ENCODE measurements around the gene SIAE. TPM values are rescaled to one million over a fixed set of nuclear protein-coding genes. Genes with fewer than 3 reads are reported as not detected.

Gene SIAE
- total and polyA plus RNA-seq, 2 experiments from 2014 or later = 24.0 to 35.5 TPM

DNA sequence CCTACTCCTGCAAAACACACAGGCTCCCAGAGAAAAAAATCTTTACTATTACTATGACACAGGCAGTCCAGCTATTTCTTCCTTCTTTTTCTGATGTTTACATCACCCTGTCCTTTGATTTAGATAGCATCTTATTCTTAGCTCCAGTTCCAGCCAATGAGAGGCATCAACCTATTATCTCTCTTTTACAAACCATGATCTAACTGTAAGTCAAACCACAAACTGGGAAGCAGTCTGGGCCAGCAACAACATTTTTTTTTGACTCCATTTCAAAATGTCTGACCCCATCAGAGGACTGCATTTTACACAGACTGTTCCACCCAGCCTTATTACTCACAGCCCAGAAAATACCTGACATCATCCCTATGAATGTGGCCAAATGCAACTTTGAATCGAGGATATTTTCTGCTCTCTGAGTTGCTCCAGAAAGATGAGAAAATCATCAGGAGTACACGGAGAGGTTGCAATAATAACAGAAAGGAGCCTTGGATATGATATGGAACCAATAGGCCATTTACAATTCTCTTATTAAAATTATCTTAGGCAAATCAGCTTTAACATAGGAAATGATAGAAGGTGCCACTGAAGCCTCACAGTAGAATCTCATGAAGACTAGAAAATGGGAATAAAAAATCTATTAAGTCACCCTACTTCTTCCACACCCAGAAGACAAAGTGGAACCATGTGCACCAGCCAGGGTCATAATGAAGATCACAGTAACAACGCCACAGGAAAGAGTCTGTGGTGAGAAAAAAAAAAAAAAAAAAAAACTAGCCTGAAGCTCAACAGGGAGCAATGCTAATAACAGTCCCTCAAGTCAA, 29.7 kb downstream of the SIAE start:
- H3K4me3 ChIP-seq = no peak overlapping the region
- TF ChIP-seq, protein P1, sequence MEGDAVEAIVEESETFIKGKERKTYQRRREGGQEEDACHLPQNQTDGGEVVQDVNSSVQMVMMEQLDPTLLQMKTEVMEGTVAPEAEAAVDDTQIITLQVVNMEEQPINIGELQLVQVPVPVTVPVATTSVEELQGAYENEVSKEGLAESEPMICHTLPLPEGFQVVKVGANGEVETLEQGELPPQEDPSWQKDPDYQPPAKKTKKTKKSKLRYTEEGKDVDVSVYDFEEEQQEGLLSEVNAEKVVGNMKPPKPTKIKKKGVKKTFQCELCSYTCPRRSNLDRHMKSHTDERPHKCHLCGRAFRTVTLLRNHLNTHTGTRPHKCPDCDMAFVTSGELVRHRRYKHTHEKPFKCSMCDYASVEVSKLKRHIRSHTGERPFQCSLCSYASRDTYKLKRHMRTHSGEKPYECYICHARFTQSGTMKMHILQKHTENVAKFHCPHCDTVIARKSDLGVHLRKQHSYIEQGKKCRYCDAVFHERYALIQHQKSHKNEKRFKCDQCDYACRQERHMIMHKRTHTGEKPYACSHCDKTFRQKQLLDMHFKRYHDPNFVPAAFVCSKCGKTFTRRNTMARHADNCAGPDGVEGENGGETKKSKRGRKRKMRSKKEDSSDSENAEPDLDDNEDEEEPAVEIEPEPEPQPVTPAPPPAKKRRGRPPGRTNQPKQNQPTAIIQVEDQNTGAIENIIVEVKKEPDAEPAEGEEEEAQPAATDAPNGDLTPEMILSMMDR (IDR thresholded peaks at IDR 0.05; ENCODE audit: poor library complexity) = no peak
- TF ChIP-seq EZH2 (IDR thresholded peaks at IDR 0.05; ENCODE audit: borderline replicate concordance) = no peak
- no peak for TF ChIP-seq EZH2phosphoT487 (IDR thresholded peaks at IDR 0.05; ENCODE audit: low read depth, severe bottlenecking, unreplicated experiment)
- no peaks in the 10 kb centered on the region for H3K36me3 ChIP-seq (replicated peaks; ENCODE audit: insufficient read depth, low read depth)
- WGBS (ENCODE audit: low lambda C conversion rate, missing lambda C conversion rate) = 62% methylated on average over 3 of the region's 3 CpGs
- no peaks in the 10 kb centered on the region for H4K20me1 ChIP-seq (ENCODE audit: insufficient read depth, poor library complexity, severe bottlenecking)
- peaks cover 2% of the 10 kb centered on the region for H3K4me1 ChIP-seq (ENCODE audit: insufficient read depth)
- no peak overlapping the region for H3K4me2 ChIP-seq
- DNase-seq (ENCODE audit: low spot score) = no peak
- H3K79me2 ChIP-seq = no peaks in the 10 kb centered on the region
- H3K9me3 ChIP-seq (ENCODE audit: low read depth) = no peaks in the 10 kb centered on the region
- no peaks in the 10 kb centered on the region for H3K9me2 ChIP-seq (replicated peaks; ENCODE audit: insufficient read depth)
- peak overlapping the region; percentile 20 for H3K27ac ChIP-seq
- no peaks in the 10 kb centered on the region for H3K27me3 ChIP-seq
- no peak overlapping the region for H2AFZ ChIP-seq

GRCh38 chr11:124643042-124643604, 30.4 kb downstream of the SIAE start:
- H3K4me1 ChIP-seq (ENCODE audit: insufficient read depth) = peaks cover 3% of the 10 kb centered on the region
- no peaks in the 10 kb centered on the region for H3K27me3 ChIP-seq
- no peak overlapping the region for H3K4me3 ChIP-seq
- no peak overlapping the region for H2AFZ ChIP-seq
- no peaks in the 10 kb centered on the region for H3K9me3 ChIP-seq (ENCODE audit: low read depth)
- TF ChIP-seq EZH2phosphoT487 (IDR thresholded peaks at IDR 0.05; ENCODE audit: low read depth, severe bottlenecking, unreplicated experiment) = no peak
- TF ChIP-seq EZH2 (IDR thresholded peaks at IDR 0.05; ENCODE audit: borderline replicate concordance) = no peak
- TF ChIP-seq, protein P1 (IDR thresholded peaks at IDR 0.05; ENCODE audit: poor library complexity) = no peak
- no peak overlapping the region for H3K4me2 ChIP-seq
- WGBS (ENCODE audit: low lambda C conversion rate, missing lambda C conversion rate) = 87% methylated on average over 10 of the region's 10 CpGs
- DNase-seq (ENCODE audit: low spot score) = no peak
- peak overlapping the region; percentile 20 for H3K27ac ChIP-seq
- H3K79me2 ChIP-seq = no peaks in the 10 kb centered on the region
- no peaks in the 10 kb centered on the region for H3K36me3 ChIP-seq (replicated peaks; ENCODE audit: insufficient read depth, low read depth)
- H4K20me1 ChIP-seq (ENCODE audit: insufficient read depth, poor library complexity, severe bottlenecking) = no peaks in the 10 kb centered on the region
- H3K9me2 ChIP-seq (replicated peaks; ENCODE audit: insufficient read depth) = no peaks in the 10 kb centered on the region

DNA sequence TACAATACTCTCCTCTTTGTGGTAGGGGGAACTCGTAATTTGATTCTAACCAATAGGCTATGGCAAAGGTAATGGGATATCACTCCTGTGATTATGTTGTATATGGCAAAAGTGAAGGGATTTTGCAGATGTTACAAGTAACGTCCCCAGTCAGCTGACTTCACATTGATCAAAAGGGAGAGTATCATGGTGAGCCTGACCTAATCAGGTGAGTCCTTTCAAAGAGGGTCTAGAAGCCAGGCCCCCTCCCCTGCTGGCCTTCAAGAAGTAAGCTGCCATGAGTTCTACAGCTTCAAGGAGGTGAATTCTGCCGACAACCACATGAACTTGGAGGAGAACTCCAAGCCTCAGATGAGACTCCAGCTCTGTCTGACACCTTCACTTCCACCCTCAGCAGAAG, 30.9 kb downstream of the SIAE start:
- H2AFZ ChIP-seq = no peak overlapping the region
- peaks cover 3% of the 10 kb centered on the region for H3K4me1 ChIP-seq (ENCODE audit: insufficient read depth)
- WGBS (ENCODE audit: low lambda C conversion rate, missing lambda C conversion rate) = 94% methylated on average over 3 of the region's 3 CpGs
- no peak overlapping the region for H3K27ac ChIP-seq
- no peaks in the 10 kb centered on the region for H3K36me3 ChIP-seq (replicated peaks; ENCODE audit: insufficient read depth, low read depth)
- no peaks in the 10 kb centered on the region for H3K9me3 ChIP-seq (ENCODE audit: low read depth)
- H3K9me2 ChIP-seq (replicated peaks; ENCODE audit: insufficient read depth) = no peaks in the 10 kb centered on the region
- H3K79me2 ChIP-seq = no peaks in the 10 kb centered on the region
- H3K27me3 ChIP-seq = no peaks in the 10 kb centered on the region
- H3K4me3 ChIP-seq = no peak overlapping the region
- H3K4me2 ChIP-seq = no peak overlapping the region
- no peaks in the 10 kb centered on the region for H4K20me1 ChIP-seq (ENCODE audit: insufficient read depth, poor library complexity, severe bottlenecking)
- no peak for DNase-seq (ENCODE audit: low spot score)
- TF ChIP-seq EZH2 (IDR thresholded peaks at IDR 0.05; ENCODE audit: borderline replicate concordance) = no peak
- no peak for TF ChIP-seq EZH2phosphoT487 (IDR thresholded peaks at IDR 0.05; ENCODE audit: low read depth, severe bottlenecking, unreplicated experiment)
- TF ChIP-seq, protein P1 (IDR thresholded peaks at IDR 0.05; ENCODE audit: poor library complexity) = no peak

Data from hepatocyte (in vitro differentiated cells).